PC-9 (cell line): ENCODE measurements around the gene RPS6KA5.

Experiments used
- EZH2 ChIP-seq: fragments of 200-600 bp; sonication (generic); IDR thresholded peaks from 2 replicates; pipeline ENCODE4 v1.8.0; 2017; ENCODE audit warnings: antibody characterized with exemption, low read depth
- TF ChIP-seq, protein P1 (sequence below): fragments of 200-600 bp; sonication (generic); conservative IDR thresholded peaks from 2 replicates; pipeline ENCODE4 v1.6.1; 2017; ENCODE audit warnings: mixed run types, antibody characterized with exemption, mild to moderate bottlenecking, moderate library complexity

DNA sequence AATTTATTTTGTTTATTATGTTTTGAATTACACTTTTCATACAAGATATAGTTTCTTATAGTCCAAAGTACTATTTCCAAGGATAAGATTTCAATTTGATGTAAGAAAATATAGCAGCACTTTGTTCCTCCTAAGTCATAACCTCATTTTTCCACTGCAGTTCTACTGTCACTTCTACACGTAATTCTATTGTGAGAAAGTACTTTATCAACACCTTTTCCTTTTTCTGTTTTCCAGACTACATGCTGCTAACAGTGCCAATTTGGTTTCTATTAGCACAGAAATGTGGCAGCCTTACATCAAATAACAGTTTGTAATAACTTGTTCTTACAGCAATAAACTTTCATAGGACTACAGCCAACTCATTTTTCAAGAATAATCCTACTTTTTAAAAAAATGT lies 45.0 kb downstream of the RPS6KA5 start:
- TF ChIP-seq, protein P1, sequence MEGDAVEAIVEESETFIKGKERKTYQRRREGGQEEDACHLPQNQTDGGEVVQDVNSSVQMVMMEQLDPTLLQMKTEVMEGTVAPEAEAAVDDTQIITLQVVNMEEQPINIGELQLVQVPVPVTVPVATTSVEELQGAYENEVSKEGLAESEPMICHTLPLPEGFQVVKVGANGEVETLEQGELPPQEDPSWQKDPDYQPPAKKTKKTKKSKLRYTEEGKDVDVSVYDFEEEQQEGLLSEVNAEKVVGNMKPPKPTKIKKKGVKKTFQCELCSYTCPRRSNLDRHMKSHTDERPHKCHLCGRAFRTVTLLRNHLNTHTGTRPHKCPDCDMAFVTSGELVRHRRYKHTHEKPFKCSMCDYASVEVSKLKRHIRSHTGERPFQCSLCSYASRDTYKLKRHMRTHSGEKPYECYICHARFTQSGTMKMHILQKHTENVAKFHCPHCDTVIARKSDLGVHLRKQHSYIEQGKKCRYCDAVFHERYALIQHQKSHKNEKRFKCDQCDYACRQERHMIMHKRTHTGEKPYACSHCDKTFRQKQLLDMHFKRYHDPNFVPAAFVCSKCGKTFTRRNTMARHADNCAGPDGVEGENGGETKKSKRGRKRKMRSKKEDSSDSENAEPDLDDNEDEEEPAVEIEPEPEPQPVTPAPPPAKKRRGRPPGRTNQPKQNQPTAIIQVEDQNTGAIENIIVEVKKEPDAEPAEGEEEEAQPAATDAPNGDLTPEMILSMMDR, result no peak
- TF ChIP-seq EZH2, result no peak
